Measurements from ENCODE around the gene DOCK8.

The DOCK8 gene

DNA sequence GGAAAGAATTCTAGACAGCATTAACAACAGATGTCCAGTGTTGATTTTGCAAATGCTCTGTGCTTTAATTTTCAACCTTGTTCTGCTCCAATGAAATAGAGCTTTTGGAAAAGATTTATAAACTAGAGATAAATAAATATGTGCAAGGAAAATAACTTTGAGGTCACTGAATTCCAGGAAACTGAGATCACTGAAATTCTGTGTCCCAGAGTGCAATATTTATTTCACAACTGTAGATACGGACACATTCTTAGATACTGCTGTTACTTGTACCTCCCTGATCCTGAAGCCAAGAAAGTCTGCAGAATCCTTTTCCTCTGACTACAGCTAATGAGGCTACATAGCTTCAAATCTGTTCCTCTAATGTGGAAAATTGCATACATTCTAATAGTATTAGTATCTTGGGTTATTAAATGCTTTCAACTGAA, 222.9 kb downstream of the DOCK8 start:
- TF ChIP-seq ZNF70 (CRISPR knock-in tag; IDR thresholded peaks at IDR 0.05) (no peak), TSHZ2 (CRISPR knock-in tag; IDR thresholded peaks at IDR 0.05) (no peak), CREB5 (CRISPR knock-in tag; IDR thresholded peaks at IDR 0.05; ENCODE audit: low read depth) (no peak)
- no peak for ATAC-seq

- ATAC-seq: no peak
- no peak for TF ChIP-seq ZNF8 (CRISPR knock-in tag; IDR thresholded peaks at IDR 0.05)
Observed at GRCh38 chr9:438066-438465, 223.4 kb downstream of the DOCK8 start.

DNA sequence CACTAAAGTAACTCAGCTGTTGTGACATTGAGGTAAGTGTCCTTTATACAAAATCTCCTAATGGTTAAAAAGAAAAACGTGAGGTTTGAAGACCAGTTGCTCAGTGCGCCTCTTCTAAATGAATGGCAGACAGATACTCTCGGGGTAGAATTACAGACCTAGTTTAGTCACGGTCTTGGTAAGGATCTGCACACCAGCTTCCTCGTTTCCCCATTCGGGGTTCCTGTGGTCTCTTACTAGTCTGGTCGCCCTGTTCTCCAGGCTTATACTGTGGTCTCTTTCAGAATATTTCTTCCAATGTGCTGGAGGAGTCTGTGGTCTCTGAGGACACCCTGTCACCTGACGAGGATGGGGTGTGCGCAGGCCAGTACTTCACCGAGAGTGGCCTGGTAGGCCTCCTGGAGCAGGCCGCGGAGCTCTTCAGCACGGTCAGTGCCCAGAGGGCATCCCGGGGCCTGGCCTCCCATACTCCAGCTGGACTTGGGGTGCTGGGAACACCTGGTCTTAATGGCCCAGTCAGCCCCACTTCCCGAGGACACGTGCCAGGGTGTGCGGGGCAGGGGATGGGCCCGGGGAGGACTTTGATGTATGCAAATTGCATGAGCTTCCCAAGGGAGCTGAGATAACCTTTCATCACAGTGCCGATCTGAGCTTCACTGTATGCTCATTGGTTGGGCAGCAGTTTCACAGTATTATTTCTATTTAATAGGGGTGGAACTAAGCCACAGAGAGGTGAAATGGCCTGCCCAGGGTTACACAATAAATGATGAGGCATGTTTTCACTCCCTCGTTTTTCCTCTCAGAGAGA, 224.5 kb downstream of the DOCK8 start:
- ATAC-seq: no peak
- no peak for TF ChIP-seq ZNF565 (CRISPR knock-in tag; conservative IDR thresholded peaks at IDR 0.05; ENCODE audit: low read depth)
- TF ChIP-seq ZNF70 (CRISPR knock-in tag; IDR thresholded peaks at IDR 0.05): no peak
- TF ChIP-seq ZC3H10 (CRISPR knock-in tag; IDR thresholded peaks at IDR 0.05): no peak
- no peak for TF ChIP-seq TOX (CRISPR knock-in tag; IDR thresholded peaks at IDR 0.05; ENCODE audit: borderline replicate concordance)
- no peak for TF ChIP-seq RARB (CRISPR knock-in tag; IDR thresholded peaks at IDR 0.05)
- no peak for TF ChIP-seq GLIS3 (CRISPR knock-in tag; IDR thresholded peaks at IDR 0.05)
- no peak for TF ChIP-seq ESRRG (CRISPR knock-in tag; IDR thresholded peaks at IDR 0.05)
- TF ChIP-seq BACH2 (CRISPR knock-in tag; IDR thresholded peaks at IDR 0.05; ENCODE audit: borderline replicate concordance): no peak
- TF ChIP-seq ZNF8 (CRISPR knock-in tag; IDR thresholded peaks at IDR 0.05): no peak
- no peak for TF ChIP-seq CREB5 (CRISPR knock-in tag; IDR thresholded peaks at IDR 0.05; ENCODE audit: low read depth)
- TF ChIP-seq SNAI2 (CRISPR knock-in tag; IDR thresholded peaks at IDR 0.05): no peak
- TF ChIP-seq ZFP3 (CRISPR knock-in tag; IDR thresholded peaks at IDR 0.05): no peak
- TF ChIP-seq, protein P1, sequence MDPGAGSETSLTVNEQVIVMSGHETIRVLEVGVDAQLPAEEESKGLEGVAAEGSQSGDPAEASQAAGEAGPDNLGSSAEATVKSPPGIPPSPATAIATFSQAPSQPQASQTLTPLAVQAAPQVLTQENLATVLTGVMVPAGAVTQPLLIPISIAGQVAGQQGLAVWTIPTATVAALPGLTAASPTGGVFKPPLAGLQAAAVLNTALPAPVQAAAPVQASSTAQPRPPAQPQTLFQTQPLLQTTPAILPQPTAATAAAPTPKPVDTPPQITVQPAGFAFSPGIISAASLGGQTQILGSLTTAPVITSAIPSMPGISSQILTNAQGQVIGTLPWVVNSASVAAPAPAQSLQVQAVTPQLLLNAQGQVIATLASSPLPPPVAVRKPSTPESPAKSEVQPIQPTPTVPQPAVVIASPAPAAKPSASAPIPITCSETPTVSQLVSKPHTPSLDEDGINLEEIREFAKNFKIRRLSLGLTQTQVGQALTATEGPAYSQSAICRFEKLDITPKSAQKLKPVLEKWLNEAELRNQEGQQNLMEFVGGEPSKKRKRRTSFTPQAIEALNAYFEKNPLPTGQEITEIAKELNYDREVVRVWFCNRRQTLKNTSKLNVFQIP (CRISPR knock-in tag; IDR thresholded peaks at IDR 0.05; ENCODE audit: borderline replicate concordance, low read depth): no peak
- TF ChIP-seq ZFP30 (CRISPR knock-in tag; IDR thresholded peaks at IDR 0.05): no peak
- no peak for TF ChIP-seq CSDC2 (CRISPR knock-in tag; IDR thresholded peaks at IDR 0.05)

DNA sequence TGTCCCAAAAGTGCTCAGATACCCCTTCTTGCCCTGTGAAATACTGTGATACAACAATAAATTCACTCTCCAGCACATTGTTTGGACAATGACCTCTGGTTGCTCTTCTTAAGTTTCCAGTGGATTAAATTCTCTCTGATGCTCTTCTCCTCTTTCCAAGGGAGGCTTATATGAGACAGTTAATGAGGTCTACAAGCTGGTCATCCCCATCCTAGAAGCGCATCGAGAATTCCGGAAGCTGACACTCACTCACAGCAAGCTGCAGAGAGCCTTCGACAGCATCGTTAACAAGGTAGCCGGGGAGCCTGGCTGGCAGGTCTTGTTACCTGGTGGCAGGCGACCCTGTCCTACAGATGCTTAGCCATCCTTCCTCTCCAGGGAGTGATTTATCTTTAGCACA, 226.5 kb downstream of the DOCK8 start:
- no peak for ATAC-seq
- TF ChIP-seq, protein P2, sequence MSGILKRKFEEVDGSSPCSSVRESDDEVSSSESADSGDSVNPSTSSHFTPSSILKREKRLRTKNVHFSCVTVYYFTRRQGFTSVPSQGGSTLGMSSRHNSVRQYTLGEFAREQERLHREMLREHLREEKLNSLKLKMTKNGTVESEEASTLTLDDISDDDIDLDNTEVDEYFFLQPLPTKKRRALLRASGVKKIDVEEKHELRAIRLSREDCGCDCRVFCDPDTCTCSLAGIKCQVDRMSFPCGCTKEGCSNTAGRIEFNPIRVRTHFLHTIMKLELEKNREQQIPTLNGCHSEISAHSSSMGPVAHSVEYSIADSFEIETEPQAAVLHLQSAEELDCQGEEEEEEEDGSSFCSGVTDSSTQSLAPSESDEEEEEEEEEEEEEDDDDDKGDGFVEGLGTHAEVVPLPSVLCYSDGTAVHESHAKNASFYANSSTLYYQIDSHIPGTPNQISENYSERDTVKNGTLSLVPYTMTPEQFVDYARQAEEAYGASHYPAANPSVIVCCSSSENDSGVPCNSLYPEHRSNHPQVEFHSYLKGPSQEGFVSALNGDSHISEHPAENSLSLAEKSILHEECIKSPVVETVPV (CRISPR knock-in tag; IDR thresholded peaks at IDR 0.05): no peak
- TF ChIP-seq SNAI2 (CRISPR knock-in tag; IDR thresholded peaks at IDR 0.05) (no peak), ZNF8 (CRISPR knock-in tag; IDR thresholded peaks at IDR 0.05) (no peak), RARB (CRISPR knock-in tag; IDR thresholded peaks at IDR 0.05) (no peak), ZFP3 (CRISPR knock-in tag; IDR thresholded peaks at IDR 0.05) (no peak), GLIS3 (CRISPR knock-in tag; IDR thresholded peaks at IDR 0.05) (no peak), PATZ1 (CRISPR knock-in tag; IDR thresholded peaks at IDR 0.05; ENCODE audit: borderline replicate concordance) (no peak), ZFP30 (CRISPR knock-in tag; IDR thresholded peaks at IDR 0.05) (no peak), ARNTL (CRISPR knock-in tag; IDR thresholded peaks at IDR 0.05; ENCODE audit: borderline replicate concordance, low read depth) (no peak), ZNF70 (CRISPR knock-in tag; IDR thresholded peaks at IDR 0.05) (no peak), PPARA (CRISPR knock-in tag; IDR thresholded peaks at IDR 0.05; ENCODE audit: borderline replicate concordance) (no peak), TSHZ2 (CRISPR knock-in tag; IDR thresholded peaks at IDR 0.05) (no peak), ZNF565 (CRISPR knock-in tag; conservative IDR thresholded peaks at IDR 0.05; ENCODE audit: low read depth) (no peak), TCF4 (CRISPR knock-in tag; IDR thresholded peaks at IDR 0.05; ENCODE audit: borderline replicate concordance) (no peak), ISL1 (CRISPR knock-in tag; IDR thresholded peaks at IDR 0.05) (no peak)

Data from SK-N-SH treated with all-trans-retinoic acid at 6 μM for 48 hours (cell line).